Ovary (tissue), 3 donors: ENCODE data around the gene IGFBPL1.

Experiments
- EP300 ChIP-seq: sonication (generic); formaldehyde crosslinking; IDR thresholded peaks from one replicate; pipeline ENCODE4 v1.6.1; 2017; ENCODE audit warnings: antibody characterized with exemption
- POLR2A ChIP-seq: fragments of 450-650 bp; IDR thresholded peaks from one replicate; pipeline ENCODE4 v1.6.1; 2017; ENCODE audit warnings: antibody characterized with exemption, mild to moderate bottlenecking, moderate library complexity
- TF ChIP-seq, protein P1 (sequence below), 3 donors: fragments of 450-650 bp in 2 of 3; fragments of 200-600 bp in 1 of 3; IDR thresholded peaks; one replicate each; pipeline versions ENCODE4 v1.5.1 to v1.8.0; 2016 to 2022; ENCODE audit warnings: antibody characterized with exemption in 3 of 3, mild to moderate bottlenecking in 1 of 3
- donor health status: DM: no; HTN: no; CAD: no.

DNA sequence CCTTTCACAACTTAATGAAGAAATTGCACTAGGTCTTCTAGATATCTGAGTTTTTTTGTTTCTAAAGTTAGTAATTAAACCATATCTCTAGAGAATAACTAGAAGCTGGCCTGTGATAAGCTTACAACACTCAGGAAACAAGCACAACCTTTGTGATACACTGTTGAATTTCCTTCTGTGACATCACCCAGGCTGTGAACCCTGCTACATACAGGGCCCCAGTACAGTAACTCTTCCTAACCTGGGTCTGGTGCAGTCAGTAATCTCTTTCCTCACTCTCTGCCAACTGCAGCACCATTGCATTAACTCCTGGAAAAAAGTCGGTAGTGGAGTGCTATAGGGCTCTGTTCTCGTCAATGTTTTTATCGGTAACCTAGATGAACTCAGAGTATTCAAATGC, 10.6 kb upstream of the IGFBPL1 start:
- TF ChIP-seq, protein P1, sequence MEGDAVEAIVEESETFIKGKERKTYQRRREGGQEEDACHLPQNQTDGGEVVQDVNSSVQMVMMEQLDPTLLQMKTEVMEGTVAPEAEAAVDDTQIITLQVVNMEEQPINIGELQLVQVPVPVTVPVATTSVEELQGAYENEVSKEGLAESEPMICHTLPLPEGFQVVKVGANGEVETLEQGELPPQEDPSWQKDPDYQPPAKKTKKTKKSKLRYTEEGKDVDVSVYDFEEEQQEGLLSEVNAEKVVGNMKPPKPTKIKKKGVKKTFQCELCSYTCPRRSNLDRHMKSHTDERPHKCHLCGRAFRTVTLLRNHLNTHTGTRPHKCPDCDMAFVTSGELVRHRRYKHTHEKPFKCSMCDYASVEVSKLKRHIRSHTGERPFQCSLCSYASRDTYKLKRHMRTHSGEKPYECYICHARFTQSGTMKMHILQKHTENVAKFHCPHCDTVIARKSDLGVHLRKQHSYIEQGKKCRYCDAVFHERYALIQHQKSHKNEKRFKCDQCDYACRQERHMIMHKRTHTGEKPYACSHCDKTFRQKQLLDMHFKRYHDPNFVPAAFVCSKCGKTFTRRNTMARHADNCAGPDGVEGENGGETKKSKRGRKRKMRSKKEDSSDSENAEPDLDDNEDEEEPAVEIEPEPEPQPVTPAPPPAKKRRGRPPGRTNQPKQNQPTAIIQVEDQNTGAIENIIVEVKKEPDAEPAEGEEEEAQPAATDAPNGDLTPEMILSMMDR (IDR thresholded peaks at IDR 0.05): no peak
- TF ChIP-seq EP300 (no peak), POLR2A (no peak)
